Adrenal gland (tissue), 5 donors: ENCODE measurements around the gene INPPL1.

Experiments
- POLR2A ChIP-seq, 2 donors: fragments of 450-650 bp; IDR thresholded peaks; one replicate each; pipeline ENCODE4 v1.6.1; 2017; ENCODE audit warnings: antibody characterized with exemption in 2 of 2, mild to moderate bottlenecking in 2 of 2, moderate library complexity in 1 of 2
- TF ChIP-seq, protein P1 (sequence below), 6 experiments: fragments of 450-650 bp in 4 of 6; fragments of 200-600 bp in 2 of 6; sonication (generic) in 1 of 6; IDR thresholded peaks; 1 replicate in 5 of 6; 2 replicates in 1 of 6; pipeline versions ENCODE4 v1.5.1 to v1.8.0; 2016 to 2021; ENCODE audit warnings: antibody characterized with exemption in 6 of 6, mild to moderate bottlenecking in 2 of 6, moderate library complexity in 1 of 6
- donor health status: DM: no; HTN: no; CAD: no.

DNA sequence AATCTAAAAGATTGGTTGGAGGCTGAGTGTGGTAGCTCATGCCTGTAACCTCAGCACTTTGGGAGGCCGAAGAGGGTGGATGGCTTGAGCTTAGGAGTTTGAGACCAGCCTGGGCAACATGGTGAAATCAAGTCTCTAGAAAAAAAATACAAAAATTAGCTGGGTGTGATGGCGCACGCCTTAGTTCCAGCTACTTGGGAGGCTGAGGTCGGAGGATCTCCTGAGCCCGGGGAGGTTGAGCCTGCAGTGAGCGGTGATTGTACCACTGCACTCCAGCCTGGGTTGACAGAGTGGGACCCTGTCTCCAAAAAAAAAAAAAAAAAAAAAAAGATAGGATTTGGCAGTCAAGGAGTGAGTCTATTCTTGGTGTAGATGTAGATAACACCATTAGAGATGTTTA is 22.0 kb upstream of the INPPL1 start:
- TF ChIP-seq POLR2A (IDR thresholded peaks at IDR 0.05): no peak
- TF ChIP-seq, protein P1, sequence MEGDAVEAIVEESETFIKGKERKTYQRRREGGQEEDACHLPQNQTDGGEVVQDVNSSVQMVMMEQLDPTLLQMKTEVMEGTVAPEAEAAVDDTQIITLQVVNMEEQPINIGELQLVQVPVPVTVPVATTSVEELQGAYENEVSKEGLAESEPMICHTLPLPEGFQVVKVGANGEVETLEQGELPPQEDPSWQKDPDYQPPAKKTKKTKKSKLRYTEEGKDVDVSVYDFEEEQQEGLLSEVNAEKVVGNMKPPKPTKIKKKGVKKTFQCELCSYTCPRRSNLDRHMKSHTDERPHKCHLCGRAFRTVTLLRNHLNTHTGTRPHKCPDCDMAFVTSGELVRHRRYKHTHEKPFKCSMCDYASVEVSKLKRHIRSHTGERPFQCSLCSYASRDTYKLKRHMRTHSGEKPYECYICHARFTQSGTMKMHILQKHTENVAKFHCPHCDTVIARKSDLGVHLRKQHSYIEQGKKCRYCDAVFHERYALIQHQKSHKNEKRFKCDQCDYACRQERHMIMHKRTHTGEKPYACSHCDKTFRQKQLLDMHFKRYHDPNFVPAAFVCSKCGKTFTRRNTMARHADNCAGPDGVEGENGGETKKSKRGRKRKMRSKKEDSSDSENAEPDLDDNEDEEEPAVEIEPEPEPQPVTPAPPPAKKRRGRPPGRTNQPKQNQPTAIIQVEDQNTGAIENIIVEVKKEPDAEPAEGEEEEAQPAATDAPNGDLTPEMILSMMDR (IDR thresholded peaks at IDR 0.05): no peak
